NT2/D1 (cell line): ENCODE measurements around the gene BRIP1.

Experiments
- SUZ12 ChIP-seq: IDR thresholded peaks from 2 replicates; pipeline ENCODE4 v1.6.1; 2011; ENCODE audit not compliant: insufficient read length, insufficient read depth; ENCODE audit errors: extremely low read depth
- YY1 ChIP-seq: IDR thresholded peaks from 2 replicates; pipeline ENCODE4 v1.6.1; 2011; ENCODE audit not compliant: insufficient read length, insufficient read depth

GRCh38 chr17:61837175-61838051, 25.9 kb downstream of the BRIP1 start:
- no peak for TF ChIP-seq SUZ12
- no peak for TF ChIP-seq YY1
